Cardiac muscle cell (in vitro differentiated cells and primary cell): ENCODE results near the gene CHID1. TPM values are rescaled to one million over a fixed set of nuclear protein-coding genes. Genes with fewer than 3 reads are reported as not detected.

Experiments used
- DNase-seq, 2 donors: peaks; one replicate each; pipeline versions ENCODE4 v3.0.0 to v3.0.0-alpha.2; 2010 to 2017; ENCODE audit warnings: low read depth in 1 of 2, low spot score in 1 of 2
- H3K27ac ChIP-seq: fragments of 200-600 bp; sonication (generic); 2 replicates; pipeline ENCODE4 v1.5.1; 2016
- H3K27me3 ChIP-seq: fragments of 200-600 bp; sonication (generic); 2 replicates; pipeline ENCODE4 v1.6.0; 2016; ENCODE audit warnings: control low read depth
- H3K36me3 ChIP-seq: fragments of 200-600 bp; sonication (generic); 2 replicates; pipeline ENCODE4 v1.5.1; 2016; ENCODE audit warnings: control low read depth
- H3K4me1 ChIP-seq: fragments of 200-600 bp; sonication (generic); 2 replicates; pipeline ENCODE4 v1.8.1; 2017; ENCODE audit warnings: low read depth, mild to moderate bottlenecking, mixed run types
- H3K4me3 ChIP-seq: fragments of 200-600 bp; sonication (generic); 2 replicates; pipeline ENCODE4 v1.5.1; 2016; ENCODE audit warnings: mild to moderate bottlenecking
- H3K9me3 ChIP-seq: fragments of 200-600 bp; sonication (generic); 2 replicates; pipeline ENCODE4 v1.5.1; 2017; ENCODE audit warnings: low read depth, mild to moderate bottlenecking, control low read depth
- polyA plus RNA-seq: library from polyadenylated mRNA; unstranded; fragments of >200 nt; fragmentation: Nextera tagmentation; extraction: Ambion mirVana; gene quantifications from 2 replicates; pipeline ENCODE4 v1.2.1, GENCODE V29; 2016
- total RNA-seq: library from RNA; depleted of rRNA; stranded (reverse); fragments of >200 nt; gene quantifications from 2 replicates; pipeline ENCODE4 v1.2.3, GENCODE V29; 2016
- TF ChIP-seq, protein P1 (sequence below): IDR thresholded peaks from 2 replicates; pipeline ENCODE4 v1.5.1; 2012; ENCODE audit warnings: low read depth, mild to moderate bottlenecking, low read length

The CHID1 gene
- total and polyA plus RNA-seq, 2 experiments from 2014 or later, result 67.7 to 145 TPM

DNA sequence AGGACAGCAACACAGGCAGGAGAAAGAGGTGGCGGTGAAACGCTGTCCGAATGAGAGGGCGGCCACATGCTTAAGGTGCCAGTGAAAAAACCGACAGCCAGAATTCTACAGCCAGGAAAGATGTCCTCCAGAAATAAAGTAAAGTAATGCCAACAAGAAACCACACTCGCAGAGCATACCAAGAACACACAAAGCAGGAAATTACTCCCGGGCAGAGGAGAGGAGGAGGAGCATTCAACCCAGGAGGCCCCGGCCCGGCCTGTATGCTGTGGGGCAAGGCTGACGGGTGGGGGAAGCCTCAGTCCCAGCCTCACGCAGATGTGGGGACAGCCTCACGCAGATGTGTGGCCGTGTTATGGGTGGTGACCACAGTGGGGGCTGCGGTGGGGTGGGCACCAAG lies 28.0 kb downstream of the CHID1 start:
- Histone ChIP-seq H3K9me3 (no peaks in the 10 kb centered on the region), H3K27me3 (no peaks in the 10 kb centered on the region), H3K4me3 (no peak overlapping the region), H3K36me3 (peaks cover 3% of the 10 kb centered on the region), H3K27ac (no peak overlapping the region), H3K4me1 (no peaks in the 10 kb centered on the region)
- DNase-seq, result no peak
- TF ChIP-seq, protein P1, sequence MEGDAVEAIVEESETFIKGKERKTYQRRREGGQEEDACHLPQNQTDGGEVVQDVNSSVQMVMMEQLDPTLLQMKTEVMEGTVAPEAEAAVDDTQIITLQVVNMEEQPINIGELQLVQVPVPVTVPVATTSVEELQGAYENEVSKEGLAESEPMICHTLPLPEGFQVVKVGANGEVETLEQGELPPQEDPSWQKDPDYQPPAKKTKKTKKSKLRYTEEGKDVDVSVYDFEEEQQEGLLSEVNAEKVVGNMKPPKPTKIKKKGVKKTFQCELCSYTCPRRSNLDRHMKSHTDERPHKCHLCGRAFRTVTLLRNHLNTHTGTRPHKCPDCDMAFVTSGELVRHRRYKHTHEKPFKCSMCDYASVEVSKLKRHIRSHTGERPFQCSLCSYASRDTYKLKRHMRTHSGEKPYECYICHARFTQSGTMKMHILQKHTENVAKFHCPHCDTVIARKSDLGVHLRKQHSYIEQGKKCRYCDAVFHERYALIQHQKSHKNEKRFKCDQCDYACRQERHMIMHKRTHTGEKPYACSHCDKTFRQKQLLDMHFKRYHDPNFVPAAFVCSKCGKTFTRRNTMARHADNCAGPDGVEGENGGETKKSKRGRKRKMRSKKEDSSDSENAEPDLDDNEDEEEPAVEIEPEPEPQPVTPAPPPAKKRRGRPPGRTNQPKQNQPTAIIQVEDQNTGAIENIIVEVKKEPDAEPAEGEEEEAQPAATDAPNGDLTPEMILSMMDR, result no peak

GRCh38 chr11:880447-880846 lies 30.2 kb downstream of the CHID1 start:
- Histone ChIP-seq H3K4me3 (no peak overlapping the region), H3K27ac (no peak overlapping the region), H3K27me3 (no peaks in the 10 kb centered on the region), H3K9me3 (no peaks in the 10 kb centered on the region), H3K36me3 (peaks cover 3% of the 10 kb centered on the region), H3K4me1 (no peaks in the 10 kb centered on the region)
- TF ChIP-seq, protein P1, result no peak
- no peak for DNase-seq

GRCh38 chr11:877565-877964 lies 33.0 kb downstream of the CHID1 start:
- Histone ChIP-seq H3K27ac (no peak overlapping the region), H3K27me3 (no peaks in the 10 kb centered on the region), H3K4me1 (no peaks in the 10 kb centered on the region), H3K36me3 (peaks cover 3% of the 10 kb centered on the region), H3K4me3 (no peak overlapping the region), H3K9me3 (no peaks in the 10 kb centered on the region)
- no peak for DNase-seq
- TF ChIP-seq, protein P1, result no peak

DNA sequence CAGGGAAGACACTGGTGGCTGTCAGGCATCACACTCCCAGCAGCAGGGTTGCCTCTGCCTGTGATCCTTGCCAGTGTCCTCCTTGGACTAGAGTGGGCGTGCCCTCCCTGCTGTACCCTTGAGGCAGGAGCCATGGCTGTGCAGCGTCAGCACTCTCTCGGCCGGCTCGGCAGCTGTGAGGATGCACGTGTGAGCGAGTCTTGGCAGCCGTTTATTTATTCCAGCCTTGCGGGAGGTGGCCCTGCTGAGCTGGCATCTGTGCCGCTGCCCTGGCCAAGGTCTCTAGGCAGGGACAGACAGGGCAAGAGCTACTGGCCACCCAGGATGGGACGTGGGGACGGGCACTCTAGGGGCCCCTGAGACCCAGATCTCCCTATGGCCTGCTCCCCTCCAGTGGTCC lies 34.1 kb downstream of the CHID1 start:
- no peak for DNase-seq
- H3K9me3 ChIP-seq, result no peaks in the 10 kb centered on the region
- no peak overlapping the region for H3K4me3 ChIP-seq
- peaks cover 3% of the 10 kb centered on the region for H3K36me3 ChIP-seq
- H3K27ac ChIP-seq, result no peak overlapping the region
- TF ChIP-seq, protein P1, result no peak
- no peaks in the 10 kb centered on the region for H3K27me3 ChIP-seq
- no peaks in the 10 kb centered on the region for H3K4me1 ChIP-seq

GRCh38 chr11:875769-876301 lies 34.8 kb downstream of the CHID1 start:
- Histone ChIP-seq H3K27me3 (no peaks in the 10 kb centered on the region), H3K9me3 (no peaks in the 10 kb centered on the region), H3K27ac (no peak overlapping the region), H3K36me3 (peaks cover 3% of the 10 kb centered on the region), H3K4me1 (no peaks in the 10 kb centered on the region), H3K4me3 (no peak overlapping the region)
- no peak for DNase-seq
- TF ChIP-seq, protein P1, result no peak

DNA sequence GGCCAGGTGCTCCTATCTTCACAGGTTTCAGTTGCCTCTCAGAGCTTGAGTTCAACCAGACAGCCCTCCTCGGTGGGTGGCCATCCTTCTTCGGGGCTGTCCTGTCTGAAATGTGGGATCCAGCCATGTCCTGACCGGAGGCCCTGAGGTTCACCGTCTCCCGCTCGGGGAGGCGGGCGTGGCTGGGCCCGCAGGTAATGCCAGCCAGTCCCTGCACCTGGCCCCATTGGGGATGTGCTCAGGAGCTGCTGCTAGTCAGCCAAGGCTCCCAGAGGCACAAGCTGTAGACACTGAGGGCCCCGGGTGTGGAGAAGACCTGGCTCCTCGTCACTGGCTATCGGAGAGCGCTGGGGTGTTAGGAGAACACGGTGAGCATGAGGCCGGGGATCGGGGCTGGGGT lies 35.4 kb downstream of the CHID1 start:
- Histone ChIP-seq H3K27me3 (no peaks in the 10 kb centered on the region), H3K36me3 (no peaks in the 10 kb centered on the region), H3K9me3 (no peaks in the 10 kb centered on the region), H3K4me1 (no peaks in the 10 kb centered on the region), H3K27ac (no peak overlapping the region), H3K4me3 (no peak overlapping the region)
- DNase-seq, result no peak
- TF ChIP-seq, protein P1, result no peak
